Rectal smooth muscle tissue (tissue), 1 donor: Measurements from ENCODE around the gene ALDOA.
"Not testable (repeated sequence)": the region's sequence is repeated elsewhere in the genome, so short reads cannot be mapped to it uniquely, and the experiment has no call there.

Source experiments
- H3K27ac ChIP-seq: one replicate; pipeline ENCODE4 v1.7.0; 2013; ENCODE audit warnings: low read depth, low read length, inconsistent platforms
- H3K27me3 ChIP-seq: one replicate; pipeline ENCODE4 v1.7.0; 2013; ENCODE audit warnings: low read length; ENCODE audit not compliant: control insufficient read depth, insufficient read depth
- H3K36me3 ChIP-seq: one replicate; pipeline ENCODE4 v1.7.0; 2013; ENCODE audit warnings: low read length; ENCODE audit not compliant: control insufficient read depth, insufficient read depth
- H3K4me1 ChIP-seq: one replicate; pipeline ENCODE4 v1.7.0; 2013; ENCODE audit warnings: low read length; ENCODE audit not compliant: control insufficient read depth, insufficient read depth
- H3K4me3 ChIP-seq: one replicate; pipeline ENCODE4 v1.7.0; 2013; ENCODE audit warnings: low read length
- H3K9ac ChIP-seq: one replicate; pipeline ENCODE4 v1.7.0; 2013; ENCODE audit warnings: low read length

The ALDOA gene

GRCh38 chr16:30065102-30065942 is at the start of gene ALDOA:
Gene ALDOA, plus strand, starts transcription at chr16:30065760. Its CDS starts 1,138 bp downstream, at chr16:30066898.
- peak within 1 kb of the TSS; percentile 96 for H3K9ac ChIP-seq
- H3K27me3 ChIP-seq: no peaks in the 10 kb centered on the region
- peaks cover 33% of the 10 kb centered on the region for H3K36me3 ChIP-seq
- peaks cover 39% of the 10 kb centered on the region for H3K4me1 ChIP-seq
- H3K27ac ChIP-seq: peak within 1 kb of the TSS; percentile 100
- H3K4me3 ChIP-seq: peak within 1 kb of the TSS; percentile 99

DNA sequence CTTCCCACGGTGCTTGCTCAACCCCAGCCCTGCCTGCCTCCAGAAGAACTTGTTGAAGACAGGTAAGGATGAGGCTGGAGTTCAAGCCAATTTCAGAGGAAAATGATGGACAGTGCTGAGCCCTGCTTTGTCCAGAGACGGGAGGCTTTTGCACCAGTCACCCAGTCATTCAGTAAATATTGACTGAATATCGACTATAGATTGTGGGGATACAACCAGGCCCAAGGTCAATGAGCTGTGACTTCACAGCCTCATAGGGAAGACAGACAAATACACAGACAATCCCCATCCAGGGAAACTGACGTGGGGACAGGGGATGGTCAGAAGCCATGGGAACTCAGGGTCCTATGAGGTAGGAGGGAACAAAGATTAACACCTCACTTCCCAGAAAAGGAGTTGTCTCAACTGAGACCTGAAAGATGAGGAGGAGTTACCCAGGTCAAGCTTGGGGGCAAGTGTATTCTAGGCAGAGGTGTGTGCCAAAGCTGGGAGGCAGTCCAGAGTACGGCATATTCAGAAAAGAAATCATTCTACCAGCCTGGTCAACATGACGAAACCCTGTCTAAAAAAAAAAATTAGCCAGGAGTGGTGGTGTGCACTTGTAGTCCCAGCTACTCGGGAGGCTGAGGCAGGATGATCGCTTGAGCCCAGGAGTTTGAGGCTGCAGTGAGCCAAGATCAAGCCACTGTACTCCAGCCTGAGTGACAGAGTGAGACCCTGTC is 48.8 kb upstream of the ALDOA start:
- Histone ChIP-seq H3K36me3 (no peaks in the 10 kb centered on the region), H3K4me3 (no peak overlapping the region), H3K27me3 (peaks cover 5% of the 10 kb centered on the region)

DNA sequence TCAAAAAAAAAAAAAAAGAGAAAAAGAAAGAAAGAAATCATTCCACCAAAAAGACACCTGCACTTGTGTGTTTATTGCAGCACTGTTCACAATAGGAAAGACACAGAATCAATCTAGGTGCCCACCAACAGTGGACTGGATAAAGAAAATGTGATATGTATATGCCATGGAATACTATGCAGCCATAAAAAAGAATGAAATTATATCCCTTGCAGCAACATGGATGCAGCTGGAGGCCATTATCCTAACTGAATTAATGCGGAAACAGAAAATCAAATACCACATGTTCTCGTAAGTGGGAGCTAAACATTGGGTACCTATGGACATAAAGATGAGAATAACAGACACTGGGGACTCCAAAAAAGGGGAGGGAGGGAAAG is 48.3 kb upstream of the ALDOA start:
- Histone ChIP-seq H3K36me3 (no peaks in the 10 kb centered on the region), H3K9ac (no peak overlapping the region), H3K4me1 (no peaks in the 10 kb centered on the region), H3K27me3 (no peaks in the 10 kb centered on the region), H3K4me3 (no peak overlapping the region), H3K27ac (no peak overlapping the region)

More for the DNA sequence above, 48.8 kb upstream of the ALDOA start:
- Histone ChIP-seq H3K9ac (no peak overlapping the region), H3K4me1 (no peaks in the 10 kb centered on the region), H3K27ac (no peak overlapping the region)

GRCh38 chr16:30017937-30018336 is 47.6 kb upstream of the ALDOA start:
- not testable (repeated sequence) for H3K27ac ChIP-seq, H3K9ac ChIP-seq, H3K4me3 ChIP-seq, H3K36me3 ChIP-seq, H3K4me1 ChIP-seq, H3K27me3 ChIP-seq

DNA sequence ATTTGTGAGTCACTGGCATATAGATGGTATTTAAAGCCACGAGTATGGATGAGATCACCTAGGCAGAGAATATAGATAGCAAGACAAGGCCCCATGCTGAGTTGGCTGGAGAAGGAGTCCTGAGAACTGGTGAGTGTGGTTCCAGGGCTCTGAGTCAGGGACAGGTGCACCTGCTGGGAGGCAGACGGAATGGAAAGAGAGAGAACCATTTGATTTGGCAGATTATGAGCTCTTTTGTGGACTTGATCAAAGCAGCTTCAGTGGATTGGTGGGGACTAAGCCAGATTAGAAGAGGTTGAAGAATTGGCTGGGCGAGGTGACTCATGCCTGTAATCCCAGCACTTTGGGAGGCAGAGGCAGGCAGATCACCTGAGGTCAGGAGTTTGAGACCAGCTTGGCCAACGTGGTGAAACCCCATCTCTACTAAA is 46.8 kb upstream of the ALDOA start:
- no peaks in the 10 kb centered on the region for H3K36me3 ChIP-seq
- H3K4me1 ChIP-seq: no peaks in the 10 kb centered on the region
- H3K9ac ChIP-seq: no peak overlapping the region
- H3K4me3 ChIP-seq: no peak overlapping the region
- no peaks in the 10 kb centered on the region for H3K27me3 ChIP-seq
- no peak overlapping the region for H3K27ac ChIP-seq

GRCh38 chr16:30022887-30023286 is 42.7 kb upstream of the ALDOA start, which contains the start of gene C16orf92:
Gene C16orf92, plus strand, starts transcription at chr16:30023198. Its CDS starts 143 bp downstream, at chr16:30023341.
- Histone ChIP-seq H3K4me1 (no peaks in the 10 kb centered on the region), H3K27me3 (peaks cover 3% of the 10 kb centered on the region), H3K27ac (no peak within 1 kb of the TSS), H3K36me3 (no peaks in the 10 kb centered on the region), H3K4me3 (no peak within 1 kb of the TSS), H3K9ac (no peak within 1 kb of the TSS)

DNA sequence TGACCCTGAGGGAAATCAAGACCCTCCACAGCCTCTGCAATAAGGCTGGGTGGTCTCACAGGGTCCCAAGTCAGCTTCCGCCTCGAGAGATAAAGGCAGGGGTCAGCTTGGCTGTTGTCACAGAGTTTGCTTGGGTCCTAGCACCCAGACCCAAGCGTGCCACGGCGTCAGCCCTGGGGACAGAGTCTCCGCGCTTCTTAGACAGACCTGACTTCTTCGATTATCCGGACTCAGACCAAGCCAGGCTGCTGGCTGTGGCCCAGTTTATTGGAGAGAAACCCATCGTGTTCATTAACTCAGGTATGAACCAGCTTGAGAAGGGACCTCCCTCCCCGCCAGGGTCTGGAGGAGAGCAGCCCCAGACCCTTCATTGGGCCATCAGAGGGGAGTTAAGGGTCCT is 42.0 kb upstream of the ALDOA start:
- Histone ChIP-seq H3K27ac (no peak overlapping the region), H3K4me1 (no peaks in the 10 kb centered on the region), H3K4me3 (no peak overlapping the region), H3K27me3 (peaks cover 6% of the 10 kb centered on the region), H3K9ac (no peak overlapping the region), H3K36me3 (no peaks in the 10 kb centered on the region)

DNA sequence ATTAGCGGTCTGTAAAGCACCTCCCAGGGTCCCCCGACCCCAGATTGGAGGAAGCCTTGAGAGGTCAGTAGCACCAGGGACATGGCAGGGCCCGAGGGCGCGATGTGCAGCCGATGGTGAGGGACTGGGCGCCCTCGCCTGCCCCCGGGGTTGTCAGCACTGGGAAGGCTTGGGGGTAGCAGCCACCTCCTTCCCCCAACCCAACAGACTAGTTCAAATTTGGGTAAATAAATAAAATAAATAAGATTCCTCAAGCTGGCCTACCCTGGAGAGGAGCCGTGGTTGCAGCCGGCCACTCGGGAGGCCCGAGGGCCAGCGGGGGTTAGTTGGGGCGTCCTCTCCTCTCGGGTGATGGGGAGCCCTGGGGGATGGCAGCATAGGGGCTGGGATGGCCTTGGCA is 41.1 kb upstream of the ALDOA start:
- H3K36me3 ChIP-seq: no peaks in the 10 kb centered on the region
- H3K27me3 ChIP-seq: peaks cover 6% of the 10 kb centered on the region
- H3K4me3 ChIP-seq: no peak overlapping the region
- no peaks in the 10 kb centered on the region for H3K4me1 ChIP-seq
- no peak overlapping the region for H3K9ac ChIP-seq
- H3K27ac ChIP-seq: no peak overlapping the region

GRCh38 chr16:30025156-30025555 is 40.4 kb upstream of the ALDOA start:
- H3K27me3 ChIP-seq: peaks cover 7% of the 10 kb centered on the region
- H3K4me1 ChIP-seq: no peaks in the 10 kb centered on the region
- no peak overlapping the region for H3K9ac ChIP-seq
- no peaks in the 10 kb centered on the region for H3K36me3 ChIP-seq
- no peak overlapping the region for H3K4me3 ChIP-seq
- no peak overlapping the region for H3K27ac ChIP-seq

- no peak overlapping the region for H3K4me3 ChIP-seq
- H3K27me3 ChIP-seq: peaks cover 10% of the 10 kb centered on the region
- H3K9ac ChIP-seq: no peak overlapping the region
- no peaks in the 10 kb centered on the region for H3K36me3 ChIP-seq
- H3K4me1 ChIP-seq: no peaks in the 10 kb centered on the region
- H3K27ac ChIP-seq: no peak overlapping the region
Observed at GRCh38 chr16:30025574-30025973, 40.0 kb upstream of the ALDOA start.

DNA sequence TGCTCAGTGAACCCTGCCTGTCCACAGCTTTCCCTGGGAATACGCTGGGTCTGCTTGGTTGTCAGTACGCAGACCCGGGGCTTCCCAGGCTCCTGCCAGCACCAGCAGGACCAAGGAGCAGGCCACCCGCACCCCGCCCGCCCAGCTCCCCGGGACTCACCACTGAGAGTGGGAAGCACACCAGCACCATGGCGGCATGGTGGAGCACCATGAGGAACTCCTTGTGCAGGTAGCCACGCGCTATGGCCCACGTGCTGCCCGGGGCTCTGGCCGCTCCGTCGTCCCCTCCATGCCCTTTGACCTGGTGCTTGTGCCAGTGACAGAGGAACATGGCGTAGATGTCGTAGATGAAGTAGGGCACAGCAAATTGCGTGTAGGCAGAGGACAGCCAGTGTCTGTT is 39.1 kb upstream of the ALDOA start:
- peaks cover 14% of the 10 kb centered on the region for H3K27me3 ChIP-seq
- H3K27ac ChIP-seq: no peak overlapping the region
- H3K9ac ChIP-seq: no peak overlapping the region
- no peaks in the 10 kb centered on the region for H3K4me1 ChIP-seq
- H3K4me3 ChIP-seq: no peak overlapping the region
- H3K36me3 ChIP-seq: no peaks in the 10 kb centered on the region

DNA sequence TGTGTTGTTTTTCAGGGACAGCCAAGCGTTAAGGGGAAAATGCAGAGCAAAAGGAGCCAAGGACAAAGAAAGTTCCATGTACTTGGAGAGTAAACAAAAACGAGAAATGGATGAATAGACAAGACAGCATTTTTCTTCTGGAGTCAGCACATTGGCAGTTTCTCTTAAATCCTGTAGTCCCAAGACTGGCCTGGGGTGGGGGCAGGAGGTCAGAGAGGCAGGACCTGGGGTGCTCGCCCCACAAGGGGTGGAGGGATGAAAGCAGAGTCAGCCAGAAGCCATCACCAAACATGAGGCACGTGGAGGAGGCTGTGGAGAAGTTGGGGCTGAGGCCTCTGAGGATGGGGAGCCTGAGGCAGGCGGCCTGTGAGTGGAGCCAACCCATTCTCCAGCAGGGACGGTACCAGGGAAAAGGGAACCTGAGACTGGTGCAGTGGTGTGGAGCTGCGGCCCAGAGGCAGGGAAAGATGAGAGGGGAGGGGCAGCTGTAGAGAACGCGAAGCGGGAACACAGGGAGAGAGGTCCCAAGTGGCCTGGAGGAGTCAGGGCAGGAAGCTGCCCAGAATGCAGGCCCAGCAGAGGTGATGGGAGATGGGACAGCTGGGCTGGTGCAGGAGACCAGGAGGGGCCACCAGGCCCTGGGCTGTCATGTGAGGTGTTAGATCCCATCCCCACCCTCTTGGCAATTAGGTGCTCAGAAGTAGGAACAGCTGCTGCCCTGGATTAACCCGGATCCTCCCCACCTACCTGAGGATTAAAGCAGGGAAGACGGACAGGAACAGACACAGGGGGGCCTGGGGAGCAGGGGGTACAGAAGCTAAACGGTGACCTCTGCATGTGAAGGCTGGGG is 37.7 kb upstream of the ALDOA start:
- H3K27me3 ChIP-seq: peaks cover 21% of the 10 kb centered on the region

More for the DNA sequence above, 37.7 kb upstream of the ALDOA start:
- no peaks in the 10 kb centered on the region for H3K4me1 ChIP-seq
- H3K4me3 ChIP-seq: no peak overlapping the region
- no peaks in the 10 kb centered on the region for H3K36me3 ChIP-seq
- H3K27ac ChIP-seq: no peak overlapping the region
- no peak overlapping the region for H3K9ac ChIP-seq
